Hematopoietic multipotent progenitor cell (in vitro differentiated cells): Measurements from ENCODE around the gene KCP. TPM values are rescaled to one million over a fixed set of nuclear protein-coding genes. Genes with fewer than 3 reads are reported as not detected.
A peak's percentile ranks its signal among the peaks of the same experiment; 100 is the strongest.

Experiments used
- DNase-seq, 3 donors: peaks; one replicate each; pipeline ENCODE4 v3.0.0-alpha.2; 2011 to 2015; ENCODE audit warnings: low read depth in 2 of 3, low spot score in 2 of 3
- total RNA-seq: library from RNA; depleted of rRNA; stranded (reverse); fragments of >200 nt; gene quantifications from one replicate; pipeline ENCODE4 v1.2.3, GENCODE V29; 2012

Gene KCP
- total RNA-seq, 1 donor, result under 0.01 TPM

- DNase-seq, result no peak
These were observed 21.8 kb downstream of the KCP start for GRCh38 chr7:128888756-128889095.

- no peak for DNase-seq
These were observed 22.3 kb downstream of the KCP start for GRCh38 chr7:128888039-128888755.

- DNase-seq, result no peak
These were observed 23.1 kb downstream of the KCP start for GRCh38 chr7:128887169-128888038.

GRCh38 chr7:128886391-128887168, 23.9 kb downstream of the KCP start:
- no peak for DNase-seq

- DNase-seq, result no peak
These were observed 24.9 kb downstream of the KCP start for GRCh38 chr7:128885370-128886187.

- no peak for DNase-seq
These were observed 25.7 kb downstream of the KCP start for GRCh38 chr7:128884561-128885369.

GRCh38 chr7:128883622-128884448, 26.7 kb downstream of the KCP start:
- peak; percentile 73 to 88 (median 80) for DNase-seq

- DNase-seq, result no peak
These were observed 28.4 kb downstream of the KCP start for GRCh38 chr7:128882134-128882533.

GRCh38 chr7:128881458-128882125, 28.9 kb downstream of the KCP start:
- no peak for DNase-seq

- DNase-seq, result no peak
These were observed 29.6 kb downstream of the KCP start for GRCh38 chr7:128880791-128881457.

GRCh38 chr7:128879939-128880746, 30.4 kb downstream of the KCP start:
- DNase-seq, result no peak

- no peak for DNase-seq
These were observed 31.0 kb downstream of the KCP start for GRCh38 chr7:128879461-128879938.

GRCh38 chr7:128878226-128879105, 32.0 kb downstream of the KCP start:
- no peak for DNase-seq

GRCh38 chr7:128877756-128878120, 32.8 kb downstream of the KCP start:
- no peak for DNase-seq

- DNase-seq, result no peak
These were observed 33.3 kb downstream of the KCP start for GRCh38 chr7:128876978-128877755.
